Right lobe of liver (tissue), 4 donors: Measurements from ENCODE around the gene SERINC3.

Experiments used
- POLR2A ChIP-seq: fragments of 450-650 bp; IDR thresholded peaks from one replicate; pipeline ENCODE4 v1.6.1; 2017; ENCODE audit warnings: antibody characterized with exemption, mild to moderate bottlenecking
- TF ChIP-seq, protein P1 (sequence below), 4 donors: fragments of 200-600 bp in 3 of 4; fragments of 450-650 bp in 1 of 4; IDR thresholded peaks; one replicate each; pipeline versions ENCODE4 v1.5.1 to v1.8.0; 2016 to 2022; ENCODE audit warnings: antibody characterized with exemption in 4 of 4, mild to moderate bottlenecking in 2 of 4
- donor health status: DM: no; HTN: no; CAD: no.
- donor health status: DM: no; HTN: no; CAD: no.
- donor health status: DM: no; HTN: yes; CAD: no.

DNA sequence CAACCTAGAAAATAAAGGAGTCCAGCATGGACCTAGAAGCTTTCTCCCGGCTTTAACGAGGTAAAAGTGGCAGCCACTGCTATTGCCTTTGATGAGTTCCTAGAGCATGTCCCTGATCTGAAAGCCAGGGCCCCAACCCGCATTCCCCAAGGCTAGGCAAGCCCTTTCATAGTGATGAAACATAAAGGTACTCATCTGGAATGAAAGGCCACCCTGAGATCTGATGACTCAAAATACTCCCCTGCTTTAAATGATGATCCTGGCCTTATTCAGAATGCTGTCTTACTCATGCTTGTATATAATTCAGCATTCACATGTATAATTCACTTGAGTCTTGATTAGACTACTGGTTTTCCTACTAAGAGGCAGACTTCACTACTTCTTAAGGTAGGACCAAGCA lies 24.9 kb downstream of the SERINC3 start:
- TF ChIP-seq, protein P1, sequence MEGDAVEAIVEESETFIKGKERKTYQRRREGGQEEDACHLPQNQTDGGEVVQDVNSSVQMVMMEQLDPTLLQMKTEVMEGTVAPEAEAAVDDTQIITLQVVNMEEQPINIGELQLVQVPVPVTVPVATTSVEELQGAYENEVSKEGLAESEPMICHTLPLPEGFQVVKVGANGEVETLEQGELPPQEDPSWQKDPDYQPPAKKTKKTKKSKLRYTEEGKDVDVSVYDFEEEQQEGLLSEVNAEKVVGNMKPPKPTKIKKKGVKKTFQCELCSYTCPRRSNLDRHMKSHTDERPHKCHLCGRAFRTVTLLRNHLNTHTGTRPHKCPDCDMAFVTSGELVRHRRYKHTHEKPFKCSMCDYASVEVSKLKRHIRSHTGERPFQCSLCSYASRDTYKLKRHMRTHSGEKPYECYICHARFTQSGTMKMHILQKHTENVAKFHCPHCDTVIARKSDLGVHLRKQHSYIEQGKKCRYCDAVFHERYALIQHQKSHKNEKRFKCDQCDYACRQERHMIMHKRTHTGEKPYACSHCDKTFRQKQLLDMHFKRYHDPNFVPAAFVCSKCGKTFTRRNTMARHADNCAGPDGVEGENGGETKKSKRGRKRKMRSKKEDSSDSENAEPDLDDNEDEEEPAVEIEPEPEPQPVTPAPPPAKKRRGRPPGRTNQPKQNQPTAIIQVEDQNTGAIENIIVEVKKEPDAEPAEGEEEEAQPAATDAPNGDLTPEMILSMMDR (IDR thresholded peaks at IDR 0.05) = no peak
- no peak for TF ChIP-seq POLR2A
